ENCODE data around the gene HNRNPM. TPM values are rescaled to one million over a fixed set of nuclear protein-coding genes. Genes with fewer than 3 reads are reported as not detected.
"Not testable (repeated sequence)": the region's sequence is repeated elsewhere in the genome, so short reads cannot be mapped to it uniquely, and the experiment has no call there.

HNRNPM gene
- polyA plus RNA-seq, 1 experiment, result 81.6 TPM

DNA sequence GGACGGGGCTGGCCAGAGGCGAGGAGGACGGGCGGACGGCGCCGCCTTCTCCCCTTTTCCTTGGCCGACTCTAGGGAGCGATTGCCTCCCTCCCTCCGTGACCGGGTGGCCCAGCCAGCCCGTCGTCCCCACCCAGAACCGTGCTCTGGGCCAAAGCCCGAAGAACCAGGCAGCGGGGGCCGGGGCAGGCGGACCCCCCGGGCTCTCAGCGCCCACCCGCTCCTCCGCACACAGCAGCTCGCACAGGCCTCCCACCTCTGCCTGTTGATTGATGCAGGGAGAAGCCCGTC lies 41.0 kb upstream of the HNRNPM start:
- H3K27me3 ChIP-seq (ENCODE audit: control insufficient read depth, insufficient read depth, low read length), result no peaks in the 10 kb centered on the region
- TF ChIP-seq, protein P1, sequence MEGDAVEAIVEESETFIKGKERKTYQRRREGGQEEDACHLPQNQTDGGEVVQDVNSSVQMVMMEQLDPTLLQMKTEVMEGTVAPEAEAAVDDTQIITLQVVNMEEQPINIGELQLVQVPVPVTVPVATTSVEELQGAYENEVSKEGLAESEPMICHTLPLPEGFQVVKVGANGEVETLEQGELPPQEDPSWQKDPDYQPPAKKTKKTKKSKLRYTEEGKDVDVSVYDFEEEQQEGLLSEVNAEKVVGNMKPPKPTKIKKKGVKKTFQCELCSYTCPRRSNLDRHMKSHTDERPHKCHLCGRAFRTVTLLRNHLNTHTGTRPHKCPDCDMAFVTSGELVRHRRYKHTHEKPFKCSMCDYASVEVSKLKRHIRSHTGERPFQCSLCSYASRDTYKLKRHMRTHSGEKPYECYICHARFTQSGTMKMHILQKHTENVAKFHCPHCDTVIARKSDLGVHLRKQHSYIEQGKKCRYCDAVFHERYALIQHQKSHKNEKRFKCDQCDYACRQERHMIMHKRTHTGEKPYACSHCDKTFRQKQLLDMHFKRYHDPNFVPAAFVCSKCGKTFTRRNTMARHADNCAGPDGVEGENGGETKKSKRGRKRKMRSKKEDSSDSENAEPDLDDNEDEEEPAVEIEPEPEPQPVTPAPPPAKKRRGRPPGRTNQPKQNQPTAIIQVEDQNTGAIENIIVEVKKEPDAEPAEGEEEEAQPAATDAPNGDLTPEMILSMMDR (IDR thresholded peaks at IDR 0.05; ENCODE audit: insufficient read depth, low read depth, low read length), result no peak
- ChIA-PET CTCF (interaction anchor here (1.1 kb wide), 1 partner anchor 51 kb away, joined by 4 read pairs; no protein-coding TSS in a partner anchor), POLR2A (no interaction called here)
- H3K4me3 ChIP-seq (ENCODE audit: low read depth, low read length), result no peak overlapping the region
- DNase-seq (ENCODE audit: low read depth), result no peak
- peaks cover 22% of the 10 kb centered on the region for H3K36me3 ChIP-seq (ENCODE audit: control insufficient read depth, insufficient read depth, low read length)

DNA sequence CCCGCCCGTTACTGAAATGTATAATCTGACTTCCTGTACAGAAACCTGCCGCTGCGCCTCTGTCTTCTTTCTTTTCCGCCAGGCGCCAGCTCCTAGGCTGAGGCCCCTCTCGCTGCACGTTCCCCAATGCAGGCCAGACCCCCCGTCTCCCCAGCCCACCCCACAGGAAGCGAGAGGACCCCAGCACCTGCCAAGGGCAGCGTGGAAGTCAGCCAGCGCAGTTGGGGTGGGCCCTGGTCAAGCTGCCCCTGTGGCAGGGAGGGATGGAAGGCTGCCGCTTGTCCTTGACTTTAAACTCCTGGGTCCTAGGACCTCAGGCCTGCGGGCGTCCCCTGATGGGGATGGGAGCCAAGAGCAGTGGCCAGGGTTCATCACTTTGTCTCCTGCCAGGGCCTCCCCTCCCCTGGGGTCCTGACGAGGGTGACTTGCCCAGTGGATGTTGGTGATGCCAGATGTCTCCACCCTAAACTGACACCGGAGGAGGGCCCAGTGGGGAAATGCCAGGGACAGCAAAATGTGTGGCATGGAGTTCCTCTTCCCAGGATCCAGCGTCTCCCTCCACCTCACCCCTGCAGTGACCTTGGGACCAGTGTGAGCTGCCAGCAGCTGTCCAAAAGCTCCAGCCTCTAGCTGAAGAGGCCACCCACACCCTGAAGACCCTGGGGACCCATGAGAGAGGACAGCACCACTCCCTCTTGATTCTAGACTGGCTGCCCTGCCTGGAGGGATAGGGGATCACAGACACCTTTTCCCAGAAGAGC lies 40.2 kb upstream of the HNRNPM start:
- TF ChIP-seq, protein P1 (IDR thresholded peaks at IDR 0.05; ENCODE audit: insufficient read depth, low read depth, low read length), result no peak
- CTCF ChIA-PET, result interaction anchor here (0.5 to 1.1 kb wide), 2 partner anchors 52 to 250 kb away, joined by 4 to 8 read pairs; no protein-coding TSS in a partner anchor
- no peaks in the 10 kb centered on the region for H3K27me3 ChIP-seq (ENCODE audit: control insufficient read depth, insufficient read depth, low read length)
- H3K36me3 ChIP-seq (ENCODE audit: control insufficient read depth, insufficient read depth, low read length), result peaks cover 20% of the 10 kb centered on the region
- POLR2A ChIA-PET, result no interaction called here
- H3K4me3 ChIP-seq (ENCODE audit: low read depth, low read length), result no peak overlapping the region
- DNase-seq (ENCODE audit: low read depth), result no peak

DNA sequence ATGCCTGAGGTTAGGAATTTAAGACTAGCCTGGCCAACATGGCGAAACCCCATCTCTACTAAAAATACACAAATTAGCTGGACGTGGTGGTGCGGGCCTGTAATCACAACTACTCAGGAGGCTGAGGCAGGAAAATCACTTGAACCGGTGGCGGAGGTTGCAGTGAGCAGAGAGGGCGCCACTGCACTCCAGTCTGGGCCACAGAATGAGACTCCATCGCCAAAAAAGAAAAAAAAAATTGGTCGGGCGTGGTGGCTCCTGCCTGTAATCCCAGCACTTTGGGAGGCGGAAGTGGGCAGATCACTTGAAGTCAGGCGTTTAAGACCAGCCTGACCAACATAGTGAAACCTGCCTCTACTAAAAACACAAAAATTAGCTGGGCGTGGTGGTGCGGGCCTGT lies 34.1 kb upstream of the HNRNPM start:
- CTCF ChIA-PET, result interaction anchor here (0.7 to 4.8 kb wide), 4 partner anchors 15 to 542 kb away, joined by 3 to 23 read pairs (median 8); no protein-coding TSS in a partner anchor
- POLR2A ChIA-PET; H3K4me3 ChIP-seq (ENCODE audit: low read depth, low read length); H3K36me3 ChIP-seq (ENCODE audit: control insufficient read depth, insufficient read depth, low read length); H3K27me3 ChIP-seq (ENCODE audit: control insufficient read depth, insufficient read depth, low read length); DNase-seq (ENCODE audit: low read depth): not testable (repeated sequence)

DNA sequence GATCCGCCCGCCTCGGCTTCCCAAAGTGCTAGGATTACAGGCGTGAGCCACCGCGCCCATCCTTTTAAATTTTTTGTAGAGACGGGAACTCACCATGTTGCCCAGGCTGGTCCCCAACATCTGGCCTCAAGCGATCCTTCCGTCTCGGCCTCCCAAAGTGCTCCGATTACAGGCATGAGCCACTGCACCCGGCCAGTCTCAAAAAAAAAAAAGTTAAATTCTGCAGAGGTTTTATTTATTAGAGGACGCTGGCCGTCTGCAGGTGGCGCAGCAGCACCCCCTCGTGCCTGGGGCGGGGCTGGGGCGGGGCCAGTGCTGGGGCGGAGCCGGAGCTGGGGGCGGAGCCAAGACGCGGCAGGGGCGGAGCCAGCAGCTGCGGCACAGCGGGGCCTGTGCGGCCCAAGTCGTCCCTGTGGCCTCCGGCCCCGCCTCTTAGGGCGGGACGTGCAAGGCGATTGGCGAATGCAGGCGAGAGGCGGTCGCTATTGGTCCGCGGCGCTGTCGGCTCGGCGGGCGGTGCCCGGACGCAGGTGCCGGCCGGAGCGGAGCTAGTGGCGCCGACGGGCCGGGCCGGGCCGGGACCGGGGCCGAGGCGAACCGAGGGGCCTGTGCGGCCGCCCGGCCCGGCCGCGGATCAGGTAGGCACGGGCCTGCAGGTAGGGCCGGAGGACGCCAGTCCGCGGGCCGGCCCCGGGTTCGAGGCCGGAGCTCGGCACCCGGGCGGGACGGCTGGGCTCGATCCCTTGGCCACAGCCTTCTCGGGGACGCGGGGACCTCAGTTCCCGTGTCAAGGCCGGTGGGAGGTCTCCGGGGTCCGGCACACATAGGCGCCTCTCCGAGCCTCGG lies 31.8 kb upstream of the HNRNPM start, which contains the start of gene MARCHF2:
MARCHF2 (plus strand) TSS at position 523 of the 846 bp plus-strand sequence. CDS start 8,536 bp downstream, outside the sequence.
- peak; percentile 76 for DNase-seq (ENCODE audit: low read depth)
- TF ChIP-seq, protein P1 (IDR thresholded peaks at IDR 0.05; ENCODE audit: insufficient read depth, low read depth, low read length), result peak; percentile 65
- CTCF ChIA-PET, result interaction anchor here (0.7 to 3.4 kb wide), 19 partner anchors 10 to 166 kb away, joined by 3 to 22 read pairs (median 3); partner anchors contain the start of gene HNRNPM
- Histone ChIP-seq H3K27me3 (ENCODE audit: control insufficient read depth, insufficient read depth, low read length) (no peaks in the 10 kb centered on the region), H3K36me3 (ENCODE audit: control insufficient read depth, insufficient read depth, low read length) (no peaks in the 10 kb centered on the region; the same call in 1 of the 2 replicates), H3K4me3 (ENCODE audit: low read depth, low read length) (peak within 1 kb of the TSS; percentile 55)
- POLR2A ChIA-PET, result interaction anchor here (0.9 kb wide), 1 partner anchor 68 kb away, joined by 5 read pairs; no protein-coding TSS in a partner anchor

DNA sequence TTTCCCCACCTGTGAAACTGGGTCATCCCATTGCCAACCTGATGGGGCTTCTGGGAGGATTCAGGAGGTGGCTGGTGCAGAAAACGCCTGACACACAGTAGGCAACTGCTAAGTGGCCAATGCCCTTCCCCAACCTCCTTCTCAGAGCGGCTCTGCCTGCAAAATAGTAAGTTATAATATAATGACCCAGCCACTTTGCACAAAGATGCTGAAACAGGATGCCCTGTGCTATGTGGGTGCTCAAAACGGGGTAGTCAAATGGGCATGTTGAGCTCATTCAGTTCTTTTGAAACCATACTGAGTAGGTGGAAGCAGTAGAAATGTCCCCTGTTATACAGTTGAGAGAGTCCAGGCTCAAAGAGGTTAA lies 31.2 kb upstream of the HNRNPM start:
- Histone ChIP-seq H3K36me3 (ENCODE audit: control insufficient read depth, insufficient read depth, low read length) (no peaks in the 10 kb centered on the region; the same call in 1 of the 2 replicates), H3K27me3 (ENCODE audit: control insufficient read depth, insufficient read depth, low read length) (no peaks in the 10 kb centered on the region), H3K4me3 (ENCODE audit: low read depth, low read length) (peak overlapping the region; percentile 55)
- ChIA-PET CTCF (interaction anchor here (0.7 to 3.4 kb wide), 14 partner anchors 9 to 165 kb away, joined by 3 to 22 read pairs (median 3); partner anchors contain the start of gene HNRNPM), POLR2A (interaction anchor here (0.9 kb wide), 1 partner anchor 68 kb away, joined by 5 read pairs; no protein-coding TSS in a partner anchor)
- TF ChIP-seq, protein P1 (IDR thresholded peaks at IDR 0.05; ENCODE audit: insufficient read depth, low read depth, low read length), result no peak
- no peak for DNase-seq (ENCODE audit: low read depth)

Measured in BJ (cell line).